Hematopoietic multipotent progenitor cell (in vitro differentiated cells): ENCODE results near the gene NCOA1. TPM values are rescaled to one million over a fixed set of nuclear protein-coding genes. Genes with fewer than 3 reads are reported as not detected.

Source experiments
- DNase-seq, 3 donors: peaks; one replicate each; pipeline ENCODE4 v3.0.0-alpha.2; 2011 to 2015; ENCODE audit warnings: low read depth in 2 of 3, low spot score in 2 of 3
- total RNA-seq: library from RNA; depleted of rRNA; stranded (reverse); fragments of >200 nt; gene quantifications from one replicate; pipeline ENCODE4 v1.2.3, GENCODE V29; 2012

NCOA1 gene
- total RNA-seq, 1 donor = 33.9 TPM

DNA sequence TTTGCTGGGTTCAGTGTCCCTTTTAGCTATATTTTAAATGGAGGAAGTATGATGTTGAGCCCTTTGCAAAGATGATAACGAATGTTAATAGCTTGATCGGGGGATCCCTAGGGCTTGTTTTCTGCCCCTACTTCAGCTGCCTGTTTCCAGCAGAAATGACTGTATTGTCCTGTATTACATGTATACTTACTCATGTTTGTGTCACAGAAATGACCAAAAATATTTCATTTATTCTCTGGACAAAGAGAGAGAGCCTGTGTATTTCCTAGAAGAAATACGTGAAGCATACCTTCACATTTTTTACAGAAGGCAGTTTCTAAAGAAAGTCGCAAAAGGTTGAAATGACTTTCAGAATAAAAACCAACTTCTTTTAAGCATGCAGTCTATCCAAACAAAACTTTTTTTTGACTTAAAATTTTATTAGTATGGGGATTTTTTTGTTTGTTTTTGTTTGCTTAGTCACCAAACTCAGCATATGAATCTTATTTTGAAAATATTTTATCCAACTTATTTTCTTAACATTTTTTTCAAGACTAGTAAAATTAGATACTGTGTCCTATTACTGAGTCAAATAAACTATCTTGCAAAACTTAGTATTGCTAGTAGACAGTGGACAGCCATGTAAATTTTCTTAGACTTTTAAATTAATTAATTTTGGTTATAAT lies 233.2 kb downstream of the NCOA1 start:
- no peak for DNase-seq

DNA sequence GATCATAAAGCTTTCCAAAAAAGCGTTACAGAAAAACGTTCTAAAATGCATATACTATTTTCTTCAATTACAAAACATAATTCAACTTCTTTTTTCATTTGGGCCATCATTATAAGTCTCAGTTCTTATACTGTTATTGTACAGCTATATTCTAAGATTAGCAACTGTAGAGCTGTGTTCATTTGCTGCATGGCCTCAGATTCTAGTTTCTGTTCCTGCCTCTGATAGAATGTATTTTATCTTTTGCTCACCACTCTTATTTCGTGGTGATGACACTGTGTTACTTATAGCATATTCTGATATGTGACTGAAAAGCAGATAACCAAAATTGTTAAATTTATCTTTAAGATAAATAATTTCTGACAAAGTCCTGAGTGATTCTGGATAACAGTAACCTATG lies 234.9 kb downstream of the NCOA1 start:
- DNase-seq = no peak

DNA sequence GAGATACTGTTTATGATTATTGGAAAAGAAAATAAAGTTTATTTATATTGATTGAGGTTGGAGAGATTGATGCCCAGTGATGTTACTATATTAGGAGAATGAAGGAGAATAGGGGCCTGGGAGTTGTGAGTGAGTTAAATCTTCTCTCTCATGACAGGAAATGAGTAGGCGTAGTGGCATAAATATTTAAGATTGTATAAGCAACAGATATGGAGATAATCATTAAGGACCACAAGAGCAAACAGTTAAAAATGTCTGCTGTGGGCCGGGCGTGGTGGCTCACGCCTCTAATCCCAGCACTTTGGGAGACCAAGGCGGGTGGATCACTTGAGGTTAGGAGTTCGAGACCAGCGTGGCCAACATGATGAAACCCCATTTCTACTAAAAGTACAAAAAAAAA lies 239.4 kb downstream of the NCOA1 start:
- no peak for DNase-seq

DNA sequence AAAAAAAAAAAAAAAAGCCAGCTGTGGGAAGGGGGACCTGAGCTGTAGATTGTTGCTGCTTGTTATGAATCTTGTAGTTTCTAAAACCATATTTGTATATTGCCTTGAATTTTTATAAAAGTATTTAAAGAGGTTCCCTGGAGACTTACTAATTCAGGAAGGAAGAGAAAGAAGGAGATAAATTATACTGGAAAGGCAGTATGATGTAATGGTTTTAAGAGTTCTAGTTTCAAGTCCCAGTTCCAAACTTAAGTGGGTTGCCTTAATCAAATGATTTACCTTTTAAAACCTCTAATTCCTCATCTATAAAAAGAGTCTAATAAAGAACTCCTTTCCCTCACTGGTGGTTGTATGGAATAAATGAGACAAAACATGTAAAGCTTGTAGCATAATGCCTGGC lies 240.0 kb downstream of the NCOA1 start:
- DNase-seq = no peak

DNA sequence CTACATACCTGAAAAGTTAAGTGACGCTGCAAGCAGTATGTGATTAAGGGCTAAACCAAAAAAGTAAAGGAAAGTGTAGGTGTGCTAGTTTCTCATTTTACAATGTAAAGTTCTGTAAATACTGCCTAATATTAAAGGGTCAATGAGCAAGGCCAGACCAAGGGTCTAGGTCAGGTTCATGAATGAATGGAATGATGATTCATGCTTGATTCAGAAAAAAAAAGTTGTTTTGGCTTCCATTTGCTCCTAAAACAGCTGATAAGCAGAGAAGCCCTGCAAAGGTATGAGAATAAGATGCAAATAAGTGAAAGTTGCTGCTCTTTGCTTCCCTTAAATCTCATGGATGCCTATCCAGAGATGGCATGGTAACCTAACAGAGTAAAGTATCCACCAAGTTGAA lies 240.9 kb downstream of the NCOA1 start:
- DNase-seq = no peak

DNA sequence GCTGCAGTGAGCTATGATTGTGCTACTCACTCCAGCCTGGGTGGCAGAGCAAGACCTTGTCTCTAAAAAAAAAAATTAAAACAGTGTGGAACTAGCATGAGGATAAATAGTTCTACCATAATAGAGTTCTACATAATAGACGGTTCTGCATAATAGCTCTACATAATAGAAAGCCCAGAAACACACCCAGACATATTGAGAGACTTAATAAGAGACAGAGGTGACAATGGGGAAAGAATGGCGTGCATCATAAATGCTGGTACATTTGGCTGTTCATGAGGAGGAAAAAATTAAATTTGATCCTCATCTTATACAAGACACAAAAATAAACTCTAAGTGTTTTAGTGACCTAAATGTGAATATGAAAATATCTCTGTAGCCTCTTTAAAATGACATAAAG lies 243.7 kb downstream of the NCOA1 start:
- no peak for DNase-seq

DNA sequence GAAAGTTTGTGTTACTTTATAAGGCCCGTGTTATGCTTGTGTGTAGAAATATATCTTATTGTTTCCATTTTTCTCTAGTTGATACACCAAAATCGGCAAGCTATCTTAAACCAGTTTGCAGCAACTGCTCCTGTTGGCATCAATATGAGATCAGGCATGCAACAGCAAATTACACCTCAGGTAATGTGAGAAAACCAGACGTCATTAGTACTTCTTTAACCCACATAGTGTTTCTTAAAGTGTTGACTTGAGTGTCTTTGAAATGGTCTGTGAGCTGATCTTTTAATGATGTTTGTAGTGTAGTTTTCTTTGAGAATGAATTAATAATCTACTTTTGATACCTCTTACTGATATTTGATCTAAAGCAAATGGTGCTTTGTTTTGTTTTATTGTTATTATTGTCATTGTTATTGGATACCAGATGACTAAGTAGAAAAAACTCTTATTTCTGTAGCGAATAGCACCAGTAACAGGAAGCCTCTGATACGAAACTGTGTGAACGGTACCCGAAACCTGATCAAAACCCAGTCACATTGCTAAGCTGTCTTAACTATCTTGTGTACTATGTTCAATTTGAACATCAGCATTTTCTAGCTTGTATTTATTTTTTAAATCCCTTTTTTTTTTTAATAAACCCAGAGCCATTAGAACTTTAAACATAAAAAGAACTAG lies 248.4 kb downstream of the NCOA1 start:
- no peak for DNase-seq

DNA sequence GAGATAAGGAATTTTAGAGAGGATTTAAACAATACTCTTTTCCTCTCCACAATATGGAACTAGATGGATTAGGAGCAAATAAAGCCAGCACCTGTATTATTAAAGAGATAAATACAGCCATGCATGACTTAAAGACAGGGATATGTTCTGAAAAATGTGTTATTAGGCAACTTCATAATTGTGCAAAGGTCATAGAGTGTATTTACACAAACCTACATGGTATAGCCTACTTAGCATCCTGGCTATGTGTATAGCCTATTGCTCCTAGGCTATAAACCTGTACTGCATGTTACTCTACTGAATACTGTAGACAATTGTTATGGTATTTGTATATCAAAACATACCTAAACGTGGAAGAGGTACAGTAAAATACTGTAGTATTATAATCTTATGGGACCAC lies 249.1 kb downstream of the NCOA1 start:
- DNase-seq = no peak

DNA sequence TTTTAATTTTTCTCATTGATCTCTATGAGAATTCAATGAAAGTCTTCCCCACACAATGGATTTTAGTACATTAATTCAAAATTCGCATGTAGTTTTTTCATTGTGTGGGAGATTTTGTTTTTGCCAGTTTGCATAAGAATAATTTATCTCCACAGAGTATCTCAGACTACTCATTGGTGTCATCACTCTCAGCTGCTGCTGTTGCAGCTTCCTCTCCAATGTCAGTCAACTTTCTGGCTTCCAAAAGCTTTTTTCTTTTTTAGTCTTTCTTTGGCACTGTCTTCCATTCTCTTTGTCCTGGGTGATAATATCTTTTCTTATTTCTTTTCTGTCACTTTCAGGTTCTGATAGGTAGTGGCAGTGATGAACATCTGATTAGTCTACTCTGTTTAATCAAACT lies 251.7 kb downstream of the NCOA1 start:
- DNase-seq = no peak

DNA sequence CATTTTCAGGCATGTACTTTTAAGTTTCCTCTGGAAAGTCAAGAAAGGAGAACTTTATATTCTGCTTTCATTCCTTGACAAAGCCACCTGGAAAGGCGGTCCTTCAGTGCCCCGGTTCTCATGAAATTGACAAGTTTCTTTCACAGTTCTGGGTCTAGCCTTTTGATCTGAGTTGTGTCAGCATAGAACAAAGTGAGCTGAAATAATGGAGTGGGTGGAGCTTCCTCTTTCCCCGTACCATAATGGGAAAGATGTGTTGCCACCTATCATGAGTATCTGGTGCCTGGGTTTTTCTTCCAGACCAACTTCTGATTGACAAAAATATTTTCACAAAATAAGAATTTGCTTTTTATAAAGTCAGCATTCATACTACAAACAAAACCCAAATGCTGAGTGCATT lies 252.9 kb downstream of the NCOA1 start:
- no peak for DNase-seq

DNA sequence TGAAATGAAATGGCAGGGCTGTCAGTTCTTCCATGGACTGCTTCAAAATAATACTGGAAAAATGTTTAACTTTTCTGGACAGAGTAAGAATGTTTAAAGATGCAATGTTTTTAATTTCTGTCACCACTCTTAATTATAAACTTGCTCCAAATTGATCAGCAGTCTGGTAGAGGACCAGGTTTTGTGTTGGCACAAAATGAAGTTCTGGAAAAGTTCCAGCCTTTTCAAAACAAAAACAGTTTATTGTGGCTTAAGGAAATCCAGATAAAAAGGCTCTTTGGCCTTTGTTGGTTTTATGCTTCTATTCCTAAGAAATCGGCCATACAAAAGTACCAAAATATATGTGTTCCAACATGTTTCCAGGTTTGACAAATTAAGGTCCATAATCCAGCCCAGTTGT lies 253.3 kb downstream of the NCOA1 start:
- DNase-seq = no peak

DNA sequence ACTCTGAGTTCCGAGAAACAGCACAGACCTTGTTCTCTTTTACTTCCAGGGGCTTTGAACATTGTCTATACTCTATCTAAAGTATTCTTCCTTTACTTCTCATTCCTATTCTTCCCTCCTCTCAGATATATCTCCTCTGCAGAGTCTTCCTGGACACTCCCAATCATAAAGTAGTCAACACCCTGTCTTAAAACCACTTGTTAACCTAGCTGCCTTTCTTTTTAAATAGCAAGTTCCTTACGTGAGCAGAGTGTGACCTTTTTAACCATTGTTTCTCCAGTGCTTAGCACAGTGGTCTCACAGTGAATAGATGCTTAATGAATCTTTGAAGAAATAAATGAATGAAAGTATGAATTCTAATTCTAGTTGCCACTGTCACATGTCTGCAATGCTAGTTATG lies 254.8 kb downstream of the NCOA1 start:
- DNase-seq = no peak

DNA sequence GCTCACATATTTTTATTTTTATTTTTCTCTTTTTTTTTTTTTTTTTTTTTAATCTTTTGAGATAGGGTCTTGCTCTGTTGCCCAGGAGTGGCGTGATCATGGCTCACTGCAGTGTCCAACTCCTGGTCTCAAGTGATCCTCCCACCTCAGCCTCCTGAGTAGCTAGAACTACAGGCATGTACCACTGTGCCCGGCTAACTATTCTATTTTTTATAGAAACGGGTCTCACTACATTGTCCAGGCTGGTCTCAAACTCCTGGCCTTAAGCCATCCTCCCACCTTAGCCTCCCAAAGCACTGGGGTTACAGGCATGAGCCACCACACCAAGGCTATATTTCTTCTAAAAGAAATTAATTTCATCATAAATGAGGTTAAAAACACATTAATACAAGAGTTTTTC lies 256.2 kb downstream of the NCOA1 start:
- DNase-seq = no peak

DNA sequence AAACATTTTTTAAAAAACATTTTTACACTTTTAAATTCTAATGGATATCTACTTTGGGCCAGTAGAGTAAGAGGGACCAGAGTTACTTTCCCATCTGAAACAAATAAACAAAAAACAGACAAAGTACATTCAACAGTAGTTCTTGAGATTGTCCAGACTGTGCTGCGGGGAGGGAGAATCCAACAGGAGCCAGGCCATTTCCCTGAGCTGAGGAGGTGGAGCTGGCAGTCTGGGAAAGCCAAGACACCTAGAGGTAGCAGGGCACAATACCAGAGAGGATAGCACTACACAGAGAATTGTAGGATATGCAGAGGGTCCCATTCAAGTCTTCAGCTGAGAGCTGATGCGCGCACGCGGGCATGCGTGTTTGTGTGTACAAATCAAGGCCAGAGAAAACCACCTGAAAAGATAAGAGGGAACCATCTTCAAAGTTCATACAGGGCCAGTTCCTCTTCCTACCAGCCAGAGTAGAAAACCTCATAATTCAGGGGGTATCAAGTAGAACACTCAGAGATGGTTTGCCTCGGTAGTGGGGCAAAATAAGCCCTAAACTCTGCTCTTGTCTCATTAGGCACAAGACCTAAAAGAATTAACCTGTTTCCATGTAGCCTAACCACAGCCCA lies 258.1 kb downstream of the NCOA1 start:
- no peak for DNase-seq

DNA sequence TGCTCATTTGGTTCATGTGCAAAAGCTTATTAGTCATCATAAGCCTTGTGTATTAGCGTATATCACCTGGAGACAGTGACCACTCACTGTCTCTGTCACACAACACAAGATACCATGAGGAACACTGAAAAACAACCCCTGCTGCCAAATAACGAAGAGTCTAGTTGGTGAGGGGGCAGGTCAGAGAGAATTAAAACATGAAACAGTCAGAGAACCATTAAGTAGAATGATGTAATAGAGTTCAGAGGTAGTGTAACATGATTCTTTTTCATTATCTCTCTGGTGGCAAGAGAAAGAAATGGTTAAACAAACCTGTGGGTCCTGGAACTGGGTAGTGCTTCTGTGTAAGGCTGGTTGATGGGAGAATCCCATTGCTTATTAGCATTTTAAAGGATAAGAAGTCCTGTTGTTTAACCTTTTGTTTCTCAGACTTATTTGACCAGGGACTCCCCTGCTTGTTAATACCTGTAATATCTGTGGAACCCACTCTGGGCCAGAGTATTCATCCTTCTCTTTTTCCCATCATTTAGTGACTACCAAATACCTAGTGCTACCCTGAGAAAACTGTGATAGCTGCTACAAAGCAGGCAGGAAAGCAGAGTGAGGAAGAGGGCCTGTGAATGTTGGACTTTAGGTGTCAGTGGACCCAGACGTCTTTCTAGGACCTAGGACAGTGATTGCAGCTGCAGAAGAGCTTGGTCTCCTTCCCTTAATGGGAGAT lies 264.1 kb downstream of the NCOA1 start:
- no peak for DNase-seq

DNA sequence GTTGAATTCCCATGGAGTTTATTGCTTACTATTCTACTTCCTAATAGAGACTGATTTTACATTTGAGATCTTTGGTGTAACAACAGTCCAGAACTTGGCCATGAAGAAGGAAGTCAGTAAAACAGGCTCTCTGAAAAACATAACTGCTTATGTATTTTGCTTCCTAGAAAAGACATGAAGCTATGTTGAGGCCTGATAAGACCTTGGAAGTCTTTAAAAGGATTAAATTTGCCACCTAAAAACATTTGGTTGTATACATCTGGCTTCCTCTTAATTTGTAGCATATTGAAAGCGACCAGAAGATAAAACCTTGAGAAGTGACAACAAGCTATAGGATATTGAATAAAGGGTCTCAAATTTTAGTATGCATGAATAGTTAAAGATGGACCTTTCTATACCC lies 265.7 kb downstream of the NCOA1 start:
- no peak for DNase-seq

DNA sequence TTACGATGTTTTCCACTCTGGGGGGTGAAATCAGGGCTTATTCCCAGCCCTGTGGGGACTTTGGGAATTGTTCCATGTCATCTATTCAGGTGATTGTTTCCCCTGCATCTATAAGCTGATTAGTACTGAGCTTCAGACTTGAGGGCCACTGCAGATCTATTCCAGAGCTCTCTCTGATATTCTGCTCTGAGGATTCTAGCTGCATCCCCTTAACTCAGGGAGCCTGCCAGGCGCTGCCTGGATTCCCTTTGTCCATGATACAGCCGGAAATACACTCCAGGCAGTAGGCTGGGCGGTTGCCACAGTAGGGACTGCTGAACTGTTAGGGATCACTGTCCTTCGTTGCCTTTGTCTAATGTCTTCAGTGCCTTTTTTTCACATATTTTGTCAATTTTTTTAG lies 270.8 kb downstream of the NCOA1 start:
- DNase-seq = no peak

DNA sequence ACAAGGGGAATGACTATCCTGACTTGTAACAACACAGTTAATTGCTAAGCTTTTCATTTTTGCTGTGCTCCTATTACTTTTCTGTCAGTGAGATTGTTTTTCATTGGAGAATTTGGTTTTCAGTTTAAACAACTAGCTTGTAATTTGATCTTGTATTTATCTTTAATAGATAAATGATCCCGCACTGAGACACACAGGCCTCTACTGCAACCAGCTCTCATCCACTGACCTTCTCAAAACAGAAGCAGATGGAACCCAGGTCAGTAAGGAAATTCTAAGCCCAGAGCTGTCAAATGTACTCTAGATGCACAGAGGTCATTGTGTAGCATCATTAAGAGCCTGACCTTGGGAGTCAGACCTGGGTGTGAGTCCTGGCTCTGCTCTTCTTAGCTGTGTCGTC lies 271.5 kb downstream of the NCOA1 start:
- no peak for DNase-seq

DNA sequence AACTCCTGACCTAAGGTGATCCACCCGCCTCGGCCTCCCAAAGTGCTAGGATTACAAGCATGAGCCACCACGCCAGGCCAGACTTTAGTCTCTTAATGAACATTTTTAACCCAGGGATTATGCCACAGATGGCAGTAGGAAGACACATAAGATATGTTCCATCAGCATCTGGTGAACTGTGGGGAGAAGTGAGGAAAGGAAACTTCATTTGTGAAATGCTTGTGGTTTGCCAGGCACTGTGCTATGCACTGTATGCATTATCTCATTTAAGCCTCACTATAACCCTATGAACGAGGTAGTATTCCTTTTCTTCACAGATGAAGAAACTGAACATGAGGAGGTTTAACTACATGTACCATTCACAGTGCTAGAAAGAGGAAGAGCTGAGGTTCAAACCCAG lies 272.8 kb downstream of the NCOA1 start:
- DNase-seq = no peak

DNA sequence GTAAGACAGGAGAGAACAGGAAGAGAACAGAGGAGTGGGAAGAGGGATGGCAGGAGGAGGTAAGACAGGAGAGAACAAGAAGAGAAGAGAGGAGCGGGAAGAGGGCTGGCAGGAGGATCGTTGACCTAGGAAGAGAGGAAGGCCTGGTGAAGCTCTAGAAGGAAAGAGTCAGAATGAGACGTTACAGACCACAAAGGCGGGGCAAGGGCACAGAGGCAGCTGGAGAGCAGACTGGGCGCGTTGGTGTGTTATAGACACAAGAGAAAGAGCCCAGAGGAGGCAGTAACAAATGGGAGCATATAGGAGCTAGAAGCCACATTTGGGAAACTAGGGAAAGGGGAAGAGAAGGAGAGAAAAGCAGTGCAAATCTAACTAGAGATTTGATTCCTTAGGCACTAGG lies 275.6 kb downstream of the NCOA1 start:
- DNase-seq = no peak

DNA sequence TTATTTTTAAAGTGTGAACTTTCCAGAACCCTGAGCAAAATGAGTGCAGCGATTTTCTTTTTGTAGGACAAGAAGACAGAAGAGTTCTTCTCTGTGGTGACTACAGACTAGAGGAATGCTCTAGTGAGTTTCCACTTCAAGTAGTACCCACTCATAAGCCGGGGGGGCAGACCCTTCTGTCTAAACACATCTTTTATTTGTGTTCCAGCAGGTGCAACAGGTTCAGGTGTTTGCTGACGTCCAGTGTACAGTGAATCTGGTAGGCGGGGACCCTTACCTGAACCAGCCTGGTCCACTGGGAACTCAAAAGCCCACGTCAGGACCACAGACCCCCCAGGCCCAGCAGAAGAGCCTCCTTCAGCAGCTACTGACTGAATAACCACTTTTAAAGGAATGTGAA lies 277.0 kb downstream of the NCOA1 start:
- DNase-seq = no peak

DNA sequence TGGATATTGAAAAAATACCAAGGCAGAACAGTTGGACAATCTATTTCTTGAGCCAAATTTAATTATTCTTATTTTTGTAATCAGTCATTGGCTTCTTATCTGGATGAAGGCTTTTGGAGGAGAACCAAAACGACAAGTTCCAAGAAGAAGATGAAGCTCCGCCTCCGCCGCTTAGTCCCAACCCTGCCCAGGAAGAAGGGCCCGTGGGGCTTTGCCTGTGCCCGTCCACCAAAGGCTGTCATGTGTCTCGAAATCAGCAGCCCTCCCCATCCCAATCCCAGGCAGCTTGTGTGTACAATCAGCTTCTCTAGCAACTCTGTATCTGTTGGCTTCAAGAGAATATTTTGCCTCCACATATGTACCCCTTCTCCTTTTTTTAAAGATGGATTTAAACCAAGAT lies 277.5 kb downstream of the NCOA1 start:
- DNase-seq = no peak
